ENCODE measurements around the gene OR3A2. TPM values are rescaled to one million over a fixed set of nuclear protein-coding genes. Genes with fewer than 3 reads are reported as not detected.

Gene OR3A2
- total RNA-seq, 1 experiment from 2014 or later, result not detected

DNA sequence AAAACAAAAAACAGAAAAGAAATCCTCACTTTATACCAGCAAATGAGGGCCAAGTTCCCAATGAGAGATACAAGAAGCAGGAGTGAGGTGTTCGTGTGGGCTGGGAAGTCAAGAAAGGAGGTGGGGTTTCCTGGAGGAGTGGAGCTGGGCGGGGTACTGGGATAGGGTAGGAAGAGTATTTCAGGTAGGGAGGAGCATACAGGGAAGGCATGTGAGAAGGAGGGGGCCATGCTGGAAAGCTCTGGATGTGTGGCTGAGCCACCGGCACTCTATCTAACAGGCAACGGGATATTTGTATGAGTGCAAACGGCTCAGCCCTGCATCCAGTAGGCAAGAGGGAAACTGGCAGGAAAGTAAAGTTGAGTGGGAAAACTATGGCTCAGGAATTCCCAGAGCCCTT lies 4.2 kb downstream of the OR3A2 start:
- Histone ChIP-seq H3K27me3 (ENCODE audit: insufficient read depth, low read length) (no peaks in the 10 kb centered on the region), H3K4me2 (ENCODE audit: insufficient read depth, insufficient read length, low read length) (no peak overlapping the region), H3T11ph (ENCODE audit: low read length) (no peak overlapping the region), H2AFZ (ENCODE audit: low read length) (no peak overlapping the region), H4K20me1 (ENCODE audit: control insufficient read depth, insufficient read depth, insufficient read length) (no peaks in the 10 kb centered on the region), H3K79me2 (ENCODE audit: insufficient read depth, low read length) (no peaks in the 10 kb centered on the region), H3K4me1 (ENCODE audit: insufficient read depth, low read length) (no peaks in the 10 kb centered on the region), H3K9me3 (ENCODE audit: control insufficient read depth, low read depth, low read length) (peaks cover 74% of the 10 kb centered on the region), H3K23ac (ENCODE audit: insufficient read length, low read depth, low read length) (no peak overlapping the region), H4K8ac (replicated peaks; ENCODE audit: insufficient read length, low read depth, low read length) (no peak overlapping the region), H3K27ac (ENCODE audit: insufficient read length, low read depth, low read length) (no peak overlapping the region), H3K4ac (ENCODE audit: low read depth, low read length) (no peak overlapping the region), H3K14ac (ENCODE audit: insufficient read depth, low read length) (no peak overlapping the region), H4K91ac (ENCODE audit: insufficient read length, low read depth, low read length) (no peak overlapping the region), H3K9ac (ENCODE audit: extremely low read depth, insufficient read length, low read length) (no peak overlapping the region), H2BK12ac (ENCODE audit: insufficient read length, low read depth, low read length) (no peak overlapping the region), H3K18ac (ENCODE audit: insufficient read length, low read depth, low read length) (no peak overlapping the region), H2BK120ac (ENCODE audit: low read depth, low read length, poor library complexity, severe bottlenecking) (no peak overlapping the region), H2BK15ac (ENCODE audit: low read depth, low read length) (no peak overlapping the region), H3K79me1 (ENCODE audit: insufficient read depth, low read depth, low read length, poor library complexity, severe bottlenecking) (no peaks in the 10 kb centered on the region), H2AK5ac (ENCODE audit: insufficient read length, low read length) (no peak overlapping the region), H3K56ac (ENCODE audit: insufficient read length, low read depth, low read length) (no peak overlapping the region), H2BK5ac (ENCODE audit: insufficient read length, low read length) (no peak overlapping the region), H4K5ac (ENCODE audit: insufficient read length, low read depth, low read length) (no peak overlapping the region), H3K23me2 (ENCODE audit: insufficient read length, low read depth, low read length, poor library complexity, severe bottlenecking) (no peaks in the 10 kb centered on the region), H2BK20ac (ENCODE audit: low read depth, low read length, poor library complexity, severe bottlenecking) (no peak overlapping the region)
- Mint-ChIP-seq H3K36me3 (ENCODE audit: insufficient read depth in 1 of 3, low read depth in 3 of 3) (peaks cover 6 to 33% (median 21%) of the 10 kb centered on the region in 3 experiments; a peak in 5 of 7 replicates), H3K27ac (no peak overlapping the region), H3K4me3 (no peak overlapping the region), H3K27me3 (ENCODE audit: low read depth) (peaks cover 8% of the 10 kb centered on the region), H3K9me3 (peaks cover 61 to 89% of the 10 kb centered on the region in 2 experiments), H3K4me1 (no peaks in the 10 kb centered on the region)
- DNase-seq, result no peak
- TF ChIP-seq, protein P1, sequence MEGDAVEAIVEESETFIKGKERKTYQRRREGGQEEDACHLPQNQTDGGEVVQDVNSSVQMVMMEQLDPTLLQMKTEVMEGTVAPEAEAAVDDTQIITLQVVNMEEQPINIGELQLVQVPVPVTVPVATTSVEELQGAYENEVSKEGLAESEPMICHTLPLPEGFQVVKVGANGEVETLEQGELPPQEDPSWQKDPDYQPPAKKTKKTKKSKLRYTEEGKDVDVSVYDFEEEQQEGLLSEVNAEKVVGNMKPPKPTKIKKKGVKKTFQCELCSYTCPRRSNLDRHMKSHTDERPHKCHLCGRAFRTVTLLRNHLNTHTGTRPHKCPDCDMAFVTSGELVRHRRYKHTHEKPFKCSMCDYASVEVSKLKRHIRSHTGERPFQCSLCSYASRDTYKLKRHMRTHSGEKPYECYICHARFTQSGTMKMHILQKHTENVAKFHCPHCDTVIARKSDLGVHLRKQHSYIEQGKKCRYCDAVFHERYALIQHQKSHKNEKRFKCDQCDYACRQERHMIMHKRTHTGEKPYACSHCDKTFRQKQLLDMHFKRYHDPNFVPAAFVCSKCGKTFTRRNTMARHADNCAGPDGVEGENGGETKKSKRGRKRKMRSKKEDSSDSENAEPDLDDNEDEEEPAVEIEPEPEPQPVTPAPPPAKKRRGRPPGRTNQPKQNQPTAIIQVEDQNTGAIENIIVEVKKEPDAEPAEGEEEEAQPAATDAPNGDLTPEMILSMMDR (conservative IDR thresholded peaks at IDR 0.05), result no peak
- WGBS (ENCODE audit: extremely low coverage, insufficient read length, low lambda C conversion rate), result no CpG with 5 or more reads among the region's 5 CpGs
